Activated T-helper 1 cell treated with Interleukin-2 at 50 U/mL for 16 hours (primary cell): ENCODE data around the gene BMX.

Experiments used
- DNase-seq: peaks from one replicate; pipeline ENCODE4 v3.0.0-alpha.2; 2020; ENCODE audit warnings: low read depth

Gene BMX

DNA sequence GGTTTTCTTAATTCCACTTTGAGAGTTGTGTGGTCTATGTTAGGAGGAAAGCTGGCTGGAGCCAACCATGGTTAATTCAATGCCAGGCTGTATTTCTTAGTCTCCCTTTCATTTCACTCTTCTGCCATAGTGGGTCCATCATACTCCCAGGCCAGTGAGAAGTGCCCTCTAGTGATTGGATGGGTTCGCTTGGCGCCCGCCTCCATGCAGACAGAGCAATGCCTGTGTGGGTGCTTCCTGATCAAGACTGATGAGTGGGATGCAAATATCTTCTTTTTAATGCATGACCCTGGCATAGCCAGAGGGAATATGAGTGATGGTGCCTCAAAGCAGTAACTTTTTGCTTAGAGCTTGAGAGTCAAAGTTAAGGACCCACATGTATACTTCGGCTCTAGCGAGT lies 6.4 kb downstream of the BMX start:
- no peak for DNase-seq

DNA sequence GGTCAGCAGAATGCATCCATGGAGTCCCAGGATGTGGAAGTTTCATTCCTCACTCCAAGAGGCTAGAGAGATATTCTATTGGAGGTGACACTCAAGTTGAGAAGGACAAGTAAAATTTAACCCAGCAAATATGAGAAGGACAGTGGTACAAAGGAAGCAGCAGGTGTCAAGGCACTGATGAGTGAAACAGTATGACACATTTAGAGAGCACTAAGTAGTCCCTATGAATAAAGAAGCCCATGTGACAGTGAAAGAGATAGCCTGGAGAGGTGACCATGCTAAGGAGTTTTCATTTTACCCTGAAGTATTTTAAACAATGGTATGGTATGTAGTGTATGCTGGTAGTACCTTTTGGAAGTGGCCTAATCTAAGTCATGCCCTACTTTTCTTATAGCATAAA lies 9.2 kb downstream of the BMX start:
- no peak for DNase-seq

DNA sequence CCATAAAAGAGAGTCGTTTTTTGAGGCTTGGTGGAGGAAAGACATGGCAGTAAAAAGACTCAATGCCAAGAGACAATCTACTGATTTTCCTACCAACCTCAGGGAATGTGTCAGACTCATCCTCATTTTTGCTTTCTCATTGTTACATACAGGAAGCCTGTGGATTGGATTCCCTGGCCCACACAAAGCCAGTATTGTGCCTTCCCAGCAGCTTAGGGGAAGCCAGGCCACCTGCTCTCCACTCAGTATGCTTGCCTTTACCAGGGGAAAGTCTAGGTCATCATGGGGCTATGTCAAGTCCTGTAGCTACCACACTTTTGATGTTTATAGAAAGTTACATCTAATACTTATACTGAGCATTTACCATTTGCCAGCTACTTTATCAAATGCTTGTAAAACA lies 11.0 kb downstream of the BMX start:
- DNase-seq, result no peak

DNA sequence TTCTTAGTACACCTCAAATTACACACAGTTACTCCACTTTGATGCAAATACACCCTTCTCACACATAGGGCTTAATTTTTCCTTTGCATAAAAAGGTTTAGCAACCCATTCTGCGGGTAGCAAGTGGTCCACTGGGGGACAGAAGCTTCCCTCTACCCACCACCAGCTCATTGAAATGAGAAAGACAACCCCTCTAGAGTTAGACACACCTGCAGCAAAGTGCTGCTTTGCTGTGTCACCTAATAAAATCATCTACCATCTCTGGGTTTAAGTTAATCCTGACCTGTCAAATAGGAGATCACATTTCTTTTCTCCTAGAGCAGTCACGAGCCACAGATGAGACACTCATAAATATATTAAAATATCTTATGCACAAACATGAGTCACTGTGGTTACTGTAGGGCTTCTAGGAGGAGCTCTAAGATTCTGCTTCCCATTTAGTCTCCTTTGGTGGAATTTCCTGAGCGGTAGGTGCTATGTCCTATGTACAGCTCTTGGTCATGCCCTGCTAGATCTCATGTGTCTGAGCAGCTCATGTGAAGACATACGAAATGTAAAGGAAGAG lies 11.9 kb downstream of the BMX start:
- DNase-seq, result no peak

DNA sequence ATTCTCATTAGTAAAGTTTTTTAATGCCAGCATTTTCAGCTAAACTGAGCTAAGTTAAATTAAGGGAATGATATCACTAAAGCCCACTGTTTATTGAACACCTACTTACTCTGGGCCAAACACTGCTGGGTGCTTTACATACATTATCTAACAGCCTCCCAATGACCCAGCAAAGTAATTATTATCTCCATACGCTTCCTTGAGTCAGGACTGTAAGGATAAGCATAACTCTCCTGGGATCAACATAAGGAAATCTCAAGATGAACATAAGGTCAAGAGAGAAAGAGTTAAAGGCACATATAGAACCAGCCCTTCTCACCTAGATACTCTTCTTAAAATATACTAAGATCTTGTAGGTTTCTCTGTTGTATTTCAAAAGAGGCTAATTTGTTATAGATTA lies 13.7 kb downstream of the BMX start:
- DNase-seq, result no peak

DNA sequence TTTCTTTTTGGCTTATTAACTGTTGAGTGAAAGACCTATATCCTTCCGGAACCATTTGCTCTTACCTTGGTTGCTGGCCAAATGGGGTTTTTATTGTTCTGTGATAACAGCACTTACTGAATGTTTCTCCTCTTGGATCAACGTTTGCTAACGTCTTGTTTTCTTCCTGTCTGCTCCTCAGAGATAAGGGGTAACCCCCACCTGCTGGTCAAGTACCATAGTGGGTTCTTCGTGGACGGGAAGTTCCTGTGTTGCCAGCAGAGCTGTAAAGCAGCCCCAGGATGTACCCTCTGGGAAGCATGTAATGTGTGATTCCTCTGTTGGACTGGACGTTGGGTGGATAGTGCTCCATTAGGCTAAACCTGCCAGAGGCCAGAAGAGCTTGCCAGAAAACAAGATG lies 15.3 kb downstream of the BMX start:
- no peak for DNase-seq

DNA sequence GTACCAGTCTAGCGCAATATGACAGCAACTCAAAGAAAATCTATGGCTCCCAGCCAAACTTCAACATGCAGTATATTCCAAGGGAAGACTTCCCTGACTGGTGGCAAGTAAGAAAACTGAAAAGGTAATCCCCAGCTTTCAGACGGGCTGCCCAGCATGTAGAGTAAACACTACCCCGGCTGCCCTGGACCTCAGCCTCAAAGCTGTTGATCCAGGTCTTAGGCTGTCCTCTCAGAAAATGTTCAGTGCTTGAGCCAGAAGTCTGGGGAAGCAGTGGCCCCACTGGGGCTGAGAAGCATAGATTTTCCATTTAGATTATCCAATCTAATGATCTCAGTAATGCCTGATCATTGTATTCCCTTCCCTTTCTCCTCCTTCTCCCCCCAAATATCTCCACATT lies 21.9 kb downstream of the BMX start:
- no peak for DNase-seq

DNA sequence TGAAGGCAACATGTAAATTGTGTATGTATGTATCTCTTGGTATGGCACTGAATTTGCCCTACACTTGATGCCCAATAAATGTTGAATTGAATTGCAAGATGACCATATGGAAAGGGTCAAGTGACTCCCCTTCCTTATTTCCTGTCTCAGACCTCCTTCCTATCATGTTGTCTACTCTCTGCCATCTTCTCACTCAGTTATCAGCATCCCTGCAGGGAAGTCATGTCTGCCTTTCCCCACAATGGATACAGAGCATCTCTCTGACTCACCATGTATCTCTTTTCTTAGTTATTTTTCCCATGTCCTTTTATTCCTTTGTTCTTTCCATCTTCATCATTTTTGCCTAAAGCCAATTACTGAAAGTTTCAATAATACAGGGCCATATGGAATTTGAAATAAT lies 22.5 kb downstream of the BMX start:
- no peak for DNase-seq

DNA sequence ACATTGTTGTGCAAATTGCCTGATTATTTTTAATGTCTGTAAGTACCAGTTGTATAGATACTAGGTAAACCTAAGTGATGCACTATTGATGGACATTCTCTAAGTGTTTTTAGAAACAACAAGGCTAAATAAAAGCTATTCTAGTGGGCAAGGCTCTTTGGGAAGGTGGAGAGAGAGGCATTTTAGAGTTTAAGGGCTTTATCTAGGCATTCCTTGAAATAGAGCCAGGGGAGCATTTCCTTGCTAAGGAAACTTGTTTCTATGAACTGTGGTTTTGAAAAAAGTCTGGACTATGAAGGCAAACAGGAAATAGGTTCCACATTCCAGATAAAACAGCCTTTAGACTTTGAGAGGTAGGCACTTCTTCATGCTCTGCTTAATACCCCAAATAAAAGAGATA lies 23.8 kb downstream of the BMX start:
- no peak for DNase-seq

DNA sequence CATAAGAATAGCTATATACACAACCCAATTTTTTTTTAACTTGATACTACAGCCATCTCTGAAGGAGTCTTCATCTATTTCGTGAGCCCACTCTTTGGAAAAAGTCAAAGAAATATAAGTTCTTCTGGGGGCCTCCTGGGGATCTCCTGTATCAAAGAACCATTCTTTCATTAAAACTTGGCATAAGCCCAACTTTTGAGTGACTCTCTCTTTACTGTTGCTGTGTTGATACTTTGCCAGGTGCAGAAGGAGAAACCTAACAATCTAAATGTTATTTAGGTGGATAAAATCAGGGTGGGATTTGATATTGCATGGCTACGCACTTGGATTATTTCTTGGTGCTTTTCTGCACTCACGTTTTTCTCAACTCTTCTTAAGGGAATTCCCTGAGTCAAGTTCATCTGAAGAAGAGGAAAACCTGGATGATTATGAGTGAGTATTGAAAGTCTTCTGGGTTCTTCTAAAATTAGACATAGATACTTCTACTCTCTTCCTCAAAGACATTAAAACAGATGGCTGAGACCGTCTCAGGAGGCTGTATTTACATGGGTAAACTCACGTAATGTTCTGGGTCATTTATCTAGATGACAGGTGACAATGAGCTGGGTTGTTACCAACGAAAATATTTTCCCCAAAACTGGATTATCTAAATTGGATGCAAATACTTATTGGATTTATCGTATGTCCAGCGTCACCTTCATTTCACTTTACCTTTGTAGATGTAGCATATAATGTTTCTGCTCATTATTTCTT lies 25.2 kb downstream of the BMX start:
- DNase-seq, result no peak

DNA sequence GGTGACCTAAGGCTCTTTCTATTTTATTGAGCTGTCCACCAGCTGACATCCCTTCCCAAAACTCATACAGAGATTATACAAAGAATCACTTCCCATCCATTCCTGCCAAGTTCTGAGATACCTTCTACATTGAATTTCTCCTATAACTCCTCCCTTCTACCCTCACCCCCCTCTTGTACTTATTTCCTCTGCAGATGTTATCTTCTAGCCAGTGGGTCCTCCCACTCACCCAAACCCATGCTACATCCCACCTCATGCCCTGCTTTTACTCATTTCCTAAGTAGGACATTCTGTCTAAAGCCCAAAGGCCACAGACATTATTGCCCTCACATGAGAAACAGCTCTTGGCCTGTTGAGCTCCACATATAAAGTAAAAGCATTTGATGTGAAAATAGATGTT lies 28.6 kb downstream of the BMX start:
- DNase-seq, result no peak

DNA sequence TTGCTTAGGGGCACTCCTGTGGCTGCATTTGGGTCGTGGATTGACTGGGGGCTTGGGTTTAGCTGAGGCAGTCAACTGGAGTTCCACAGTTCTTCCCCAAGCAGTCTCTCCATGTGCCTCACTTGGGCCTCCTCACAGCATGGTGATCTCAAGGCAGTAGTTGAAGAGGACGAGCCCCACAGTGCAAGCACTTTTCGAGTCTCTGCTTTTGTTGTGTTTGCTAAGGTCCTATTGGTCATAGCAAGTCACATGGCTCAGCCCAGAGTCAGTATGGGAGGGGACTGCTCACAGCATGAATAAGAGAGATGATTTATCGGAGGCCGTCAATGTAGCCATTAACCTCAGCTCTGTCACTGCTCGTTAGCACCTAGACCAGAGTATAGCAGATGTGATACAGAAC lies 29.7 kb downstream of the BMX start:
- no peak for DNase-seq

DNA sequence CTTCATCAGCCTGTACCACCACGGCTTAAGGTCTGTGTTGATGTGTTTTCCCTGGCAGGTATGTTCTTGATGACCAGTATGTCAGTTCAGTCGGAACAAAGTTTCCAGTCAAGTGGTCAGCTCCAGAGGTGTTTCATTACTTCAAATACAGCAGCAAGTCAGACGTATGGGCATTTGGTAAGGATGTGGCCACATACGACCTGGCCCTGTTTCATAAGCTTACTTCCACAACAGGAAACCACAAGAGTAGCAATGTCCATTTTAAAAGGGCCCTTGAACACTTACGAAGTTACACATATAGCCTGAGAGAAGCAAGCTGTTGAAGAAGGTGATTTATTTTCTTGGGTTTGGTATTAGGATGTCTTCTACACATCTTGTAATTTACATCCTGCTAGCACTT lies 46.1 kb downstream of the BMX start:
- no peak for DNase-seq

DNA sequence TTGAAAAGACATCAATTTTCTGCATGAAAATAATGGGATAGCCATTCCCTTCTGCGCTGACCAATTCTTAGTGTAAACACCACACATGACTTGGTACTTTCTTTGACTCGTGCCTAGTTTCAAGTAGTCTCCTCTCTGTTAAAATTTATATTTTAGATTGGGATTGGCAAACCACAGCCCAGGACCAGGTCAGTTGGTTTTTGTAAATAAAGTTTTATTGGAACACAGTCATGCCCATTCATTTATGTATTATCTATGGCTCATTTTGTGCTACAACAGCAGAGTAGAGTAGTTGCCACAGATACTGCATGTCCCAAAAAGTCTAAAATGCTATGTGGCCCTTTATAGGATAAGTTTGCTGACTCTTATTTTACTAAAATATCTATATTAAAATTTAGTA lies 46.7 kb downstream of the BMX start:
- DNase-seq, result no peak

DNA sequence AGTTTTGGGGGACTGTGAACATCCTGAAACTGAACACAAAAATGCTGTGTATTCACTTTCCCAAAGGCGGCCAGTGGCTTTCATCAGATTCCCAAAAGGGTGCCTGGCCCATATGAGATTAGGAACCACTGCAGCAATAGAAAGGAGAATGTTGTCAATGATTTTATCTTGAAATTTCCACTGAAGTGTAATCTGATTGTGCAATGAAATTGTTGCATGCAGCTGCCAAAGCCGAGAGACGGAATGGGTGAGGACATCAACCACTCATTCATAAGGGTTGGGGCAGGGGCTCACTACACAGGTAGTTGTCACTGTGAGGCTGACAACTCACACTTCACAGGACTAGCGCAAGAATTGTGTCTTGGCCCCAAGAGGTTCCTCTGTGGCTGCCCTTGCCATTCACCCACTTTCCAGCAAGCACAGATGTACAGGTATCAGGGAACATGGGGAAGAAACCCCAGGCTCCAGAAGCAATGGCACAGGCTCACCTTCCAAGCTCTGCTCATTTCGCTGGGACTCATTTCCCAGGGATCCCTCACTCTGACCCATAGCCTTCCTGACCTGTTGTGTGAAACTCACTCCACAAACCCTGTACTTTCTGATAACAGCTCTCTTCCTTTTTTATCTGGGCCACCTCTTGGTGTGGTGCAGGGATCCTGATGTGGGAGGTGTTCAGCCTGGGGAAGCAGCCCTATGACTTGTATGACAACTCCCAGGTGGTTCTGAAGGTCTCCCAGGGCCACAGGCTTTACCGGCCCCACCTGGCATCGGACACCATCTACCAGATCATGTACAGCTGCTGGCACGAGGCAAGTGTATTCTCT lies 48.8 kb downstream of the BMX start:
- no peak for DNase-seq

DNA sequence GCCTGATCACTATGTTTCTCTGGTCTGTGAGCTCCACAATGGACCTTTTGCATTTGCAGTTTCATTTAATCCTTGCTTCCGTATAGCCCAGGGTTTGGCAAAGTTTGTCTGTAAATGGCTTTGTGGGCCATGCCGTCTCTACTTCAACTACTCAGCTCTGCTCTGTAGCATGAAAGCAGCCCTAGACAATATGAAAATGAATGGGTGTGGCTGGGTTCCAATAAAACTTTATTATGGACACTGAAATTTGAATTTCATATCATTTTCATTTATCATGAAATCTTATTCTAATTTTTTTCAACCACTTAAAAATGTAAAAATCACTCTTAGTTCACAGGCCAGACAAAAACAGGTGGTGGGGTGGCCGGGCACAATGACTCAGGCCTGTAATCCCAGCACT lies 58.6 kb downstream of the BMX start:
- DNase-seq, result no peak

DNA sequence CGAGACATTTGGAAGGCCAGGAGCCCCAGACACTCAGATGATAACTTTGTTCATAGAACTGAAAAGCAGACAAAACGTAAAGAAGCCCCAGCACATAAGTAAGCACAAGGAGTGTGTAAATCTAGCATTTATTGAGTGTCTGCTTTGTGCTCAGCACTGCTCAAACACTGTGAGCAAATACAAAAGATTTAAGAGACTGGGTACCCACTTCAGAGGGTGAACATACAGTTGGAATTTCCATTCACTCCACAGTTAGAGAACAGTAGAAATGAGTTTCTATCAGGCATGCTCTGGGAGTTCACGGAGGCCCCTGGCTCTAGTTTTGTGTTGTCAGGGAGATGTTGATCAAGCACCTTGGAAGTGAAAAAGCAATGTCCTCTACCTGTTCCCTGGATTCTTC lies 60.3 kb downstream of the BMX start:
- no peak for DNase-seq

DNA sequence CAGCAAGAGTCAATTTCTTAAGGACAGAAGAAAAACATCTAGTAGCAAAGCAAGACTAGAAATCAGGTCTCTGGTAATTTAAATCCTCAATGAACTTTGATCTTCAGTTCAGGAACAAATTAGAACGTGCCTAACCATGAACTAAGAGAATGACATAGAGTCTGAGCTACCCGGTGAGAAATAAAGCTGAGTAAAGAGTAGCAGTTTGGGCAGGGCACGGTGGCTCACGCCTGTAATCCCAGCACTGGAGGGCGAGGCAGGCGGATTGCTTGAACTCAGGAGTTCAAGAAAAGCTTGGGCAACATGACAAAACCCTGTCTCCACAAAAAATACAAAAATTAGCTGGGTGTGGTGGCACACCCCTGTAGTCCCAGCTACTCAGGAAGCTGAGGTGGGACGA lies 62.4 kb downstream of the BMX start:
- DNase-seq, result no peak

DNA sequence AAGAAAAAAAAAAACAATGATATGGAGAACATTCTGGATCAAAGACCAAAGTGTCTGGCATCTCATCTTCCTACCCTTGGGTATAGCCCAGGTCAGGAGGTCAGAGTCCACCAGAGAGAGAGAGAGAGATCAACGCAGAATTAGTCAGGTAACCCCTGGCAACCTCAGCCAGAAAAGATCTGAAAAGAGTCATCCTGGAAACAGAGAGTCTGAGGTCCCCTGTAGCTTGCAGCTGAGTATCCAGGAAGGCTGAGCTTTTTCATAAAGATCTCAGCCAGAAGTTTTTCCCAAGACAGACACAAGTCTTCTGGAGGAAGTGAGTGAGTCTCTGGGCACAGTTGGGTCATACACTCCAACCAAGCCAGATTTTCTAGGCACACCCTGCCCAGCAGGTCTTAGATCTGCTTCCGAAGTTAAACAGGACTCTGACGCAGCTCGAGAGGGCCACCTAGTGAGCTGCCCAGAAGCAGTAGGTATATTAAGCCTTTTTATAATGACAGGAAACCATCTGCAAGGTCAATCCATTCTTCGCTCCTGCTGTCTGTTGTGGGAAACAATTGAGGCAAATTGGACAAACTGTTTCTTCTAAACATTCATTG lies 64.5 kb downstream of the BMX start:
- no peak for DNase-seq

DNA sequence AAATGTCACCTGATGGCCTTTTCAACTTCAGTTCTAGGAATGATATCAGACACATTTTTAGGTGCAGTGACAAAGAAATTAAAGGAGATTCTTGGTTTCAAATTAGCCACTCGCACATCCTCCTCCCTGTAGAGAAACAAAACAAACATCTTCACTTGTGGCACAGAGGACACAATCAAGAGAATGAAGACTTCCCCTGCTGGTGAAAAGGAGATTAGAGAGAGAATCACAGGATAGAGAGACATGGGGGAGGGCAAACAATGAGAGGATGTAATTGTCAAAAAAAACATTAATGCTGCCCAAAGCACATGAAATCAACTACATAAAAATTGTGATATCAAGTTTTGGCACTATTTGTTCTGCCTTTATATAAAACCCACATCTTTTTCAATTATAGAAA lies 65.6 kb downstream of the BMX start:
- DNase-seq, result no peak

DNA sequence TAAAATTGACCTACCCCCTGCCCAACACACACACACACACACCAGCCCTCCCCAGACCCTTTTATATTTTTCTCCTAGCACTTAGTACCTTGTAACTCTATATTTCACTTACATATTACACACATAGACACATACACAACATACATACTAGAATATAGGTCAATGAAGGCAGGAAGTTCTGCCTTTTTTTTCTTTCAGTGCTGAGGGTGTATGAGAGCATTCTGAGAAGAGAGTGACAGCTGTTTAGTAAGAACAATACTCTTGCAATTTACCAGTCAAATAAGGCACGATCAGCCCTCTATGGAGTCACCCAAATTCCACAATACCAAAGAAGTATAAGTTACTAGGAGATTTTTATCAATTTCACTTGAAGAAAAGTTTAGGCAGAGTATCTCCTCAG lies 66.7 kb downstream of the BMX start:
- no peak for DNase-seq

DNA sequence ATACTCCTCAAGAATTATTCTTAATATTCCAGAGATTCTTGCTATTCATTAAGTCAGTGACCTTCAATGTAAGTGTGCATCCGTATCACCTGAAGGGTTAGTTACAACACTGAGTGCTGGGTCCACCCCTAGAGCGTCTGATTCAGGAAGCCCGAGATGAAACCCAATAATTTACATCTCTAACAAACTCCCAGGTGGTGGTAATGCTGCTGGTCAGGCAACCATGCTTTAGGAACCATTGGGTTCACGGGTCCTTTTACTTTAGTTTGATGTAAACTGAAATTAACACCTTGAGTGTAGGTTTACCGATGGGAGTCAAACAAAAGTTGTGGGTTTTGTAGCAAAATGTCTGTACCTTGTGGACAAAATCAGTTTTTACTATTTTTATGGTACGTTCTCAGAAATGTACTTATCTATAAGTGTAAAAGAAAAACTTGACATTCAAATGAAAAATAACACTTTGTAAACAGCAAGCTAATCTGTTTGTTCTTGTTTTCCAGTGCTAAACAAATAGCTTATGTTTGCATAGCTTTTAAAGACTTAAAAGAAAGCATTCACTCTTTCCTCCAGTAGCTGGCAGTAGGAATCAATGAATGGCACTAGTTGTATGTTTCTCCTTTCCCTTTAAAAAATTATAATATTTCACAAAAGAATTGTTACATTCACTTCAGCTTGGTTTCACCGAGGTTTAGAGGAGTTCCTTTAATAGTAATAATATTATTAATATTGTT lies 67.4 kb downstream of the BMX start:
- no peak for DNase-seq
